Ramos (cell line): Measurements from ENCODE around the gene SLC5A11.
"Not testable (repeated sequence)": the region's sequence is repeated elsewhere in the genome, so short reads cannot be mapped to it uniquely, and the experiment has no call there.

Source experiments
- in situ Hi-C: fragments of 300-500 bp; cut with MboI; formaldehyde crosslinking; loops from one replicate; pipeline ENCODE4 v1.14.3; 2022; ENCODE audit warnings: low sequenced_read_pairs; ENCODE audit not compliant: unreplicated experiment

SLC5A11 gene

GRCh38 chr16:24834459-24835335 is 11.1 kb upstream of the SLC5A11 start:
- in situ Hi-C loops: no loop called here

- in situ Hi-C loops: no loop called here
These were observed 8.9 kb upstream of the SLC5A11 start for GRCh38 chr16:24836836-24837235.

- in situ Hi-C loops: no loop called here
These were observed 7.8 kb upstream of the SLC5A11 start for GRCh38 chr16:24837969-24838368.

- in situ Hi-C loops: no loop called here
These were observed 7.1 kb upstream of the SLC5A11 start for GRCh38 chr16:24838554-24839266.

GRCh38 chr16:24839347-24839972 is 6.3 kb upstream of the SLC5A11 start:
- in situ Hi-C loops: no loop called here

- in situ Hi-C loops: no loop called here
These were observed 4.5 kb upstream of the SLC5A11 start for GRCh38 chr16:24841291-24841690.

- in situ Hi-C loops: no loop called here
These were observed 1.4 kb upstream of the SLC5A11 start for GRCh38 chr16:24844101-24845030.

- in situ Hi-C loops: not testable (repeated sequence)
These were observed 765 bp upstream of the SLC5A11 start for GRCh38 chr16:24845031-24845365.

- in situ Hi-C loops: no loop called here
These were observed 990 bp downstream of the SLC5A11 start for GRCh38 chr16:24846548-24847357.

- in situ Hi-C loops: no loop called here
These were observed 1.5 kb downstream of the SLC5A11 start for GRCh38 chr16:24847358-24847664.

- in situ Hi-C loops: no loop called here
These were observed 2.3 kb downstream of the SLC5A11 start for GRCh38 chr16:24848065-24848464.

- in situ Hi-C loops: no loop called here
These were observed 3.9 kb downstream of the SLC5A11 start for GRCh38 chr16:24849641-24850040.

GRCh38 chr16:24850289-24850938 is 4.7 kb downstream of the SLC5A11 start:
- in situ Hi-C loops: no loop called here

GRCh38 chr16:24851700-24852099 is 5.9 kb downstream of the SLC5A11 start:
- in situ Hi-C loops: no loop called here

GRCh38 chr16:24852281-24852721 is 6.5 kb downstream of the SLC5A11 start:
- in situ Hi-C loops: no loop called here

GRCh38 chr16:24853169-24853824 is 7.5 kb downstream of the SLC5A11 start:
- in situ Hi-C loops: no loop called here

- in situ Hi-C loops: no loop called here
These were observed 8.1 kb downstream of the SLC5A11 start for GRCh38 chr16:24853830-24854229.

GRCh38 chr16:24854607-24855171 is 8.9 kb downstream of the SLC5A11 start:
- in situ Hi-C loops: no loop called here
